Spinal cord (tissue), 10 donors: ENCODE measurements around the gene ONECUT1. TPM values are rescaled to one million over a fixed set of nuclear protein-coding genes. Genes with fewer than 3 reads are reported as not detected.

Source experiments
- DNase-seq, 6 donors: peaks; one replicate each; pipeline versions ENCODE4 v3.0.0 to v3.0.0-alpha.2; 2013 to 2015; ENCODE audit warnings: low spot score in 6 of 6, low read depth in 4 of 6
- H3K27ac ChIP-seq: one replicate; pipeline ENCODE4 v1.5.1; 2013; ENCODE audit warnings: low read depth, low read length, control low read depth
- H3K27me3 ChIP-seq: one replicate; pipeline ENCODE4 v1.6.1; 2013; ENCODE audit warnings: low read length; ENCODE audit not compliant: control insufficient read depth, insufficient read depth
- H3K36me3 ChIP-seq: one replicate; pipeline ENCODE4 v1.6.1; 2013; ENCODE audit warnings: low read length; ENCODE audit not compliant: control insufficient read depth, insufficient read depth
- H3K4me1 ChIP-seq: one replicate; pipeline ENCODE4 v1.6.1; 2013; ENCODE audit warnings: low read length; ENCODE audit not compliant: control insufficient read depth, insufficient read depth
- H3K4me3 ChIP-seq: one replicate; pipeline ENCODE4 v1.5.1; 2013; ENCODE audit warnings: low read depth, low read length, control low read depth
- H3K9me3 ChIP-seq: one replicate; pipeline ENCODE4 v1.6.1; 2013; ENCODE audit warnings: low read length; ENCODE audit not compliant: control insufficient read depth, insufficient read depth
- WGBS: methylation state at CpG from one replicate; pipeline ENCODE4 v1.1.5; 2013; ENCODE audit warnings: missing lambda C conversion rate; ENCODE audit not compliant: insufficient coverage; 5-methylcytosine and 5-hydroxymethylcytosine counted together
- polyA plus RNA-seq, 2 donors: library from polyadenylated mRNA; unstranded; fragments of 120-200 nt; gene quantifications; one replicate each; pipeline ENCODE4 v1.2.1, GENCODE V29; 2013; ENCODE audit not compliant: insufficient read length in 2 of 2
- total RNA-seq, 2 donors: library from RNA; depleted of rRNA in 1 of 2; stranded (reverse); fragments of 120-200 nt in 1 of 2; fragments of >200 nt in 1 of 2; gene quantifications; one replicate each; pipeline versions ENCODE4 v1.2.3 to v1.2.4, GENCODE V29; 2013 to 2014
- donor health status: healthy.

Gene ONECUT1
- total and polyA plus RNA-seq, 4 donors: 1.1 to 3.6 (median 1.2) TPM

DNA sequence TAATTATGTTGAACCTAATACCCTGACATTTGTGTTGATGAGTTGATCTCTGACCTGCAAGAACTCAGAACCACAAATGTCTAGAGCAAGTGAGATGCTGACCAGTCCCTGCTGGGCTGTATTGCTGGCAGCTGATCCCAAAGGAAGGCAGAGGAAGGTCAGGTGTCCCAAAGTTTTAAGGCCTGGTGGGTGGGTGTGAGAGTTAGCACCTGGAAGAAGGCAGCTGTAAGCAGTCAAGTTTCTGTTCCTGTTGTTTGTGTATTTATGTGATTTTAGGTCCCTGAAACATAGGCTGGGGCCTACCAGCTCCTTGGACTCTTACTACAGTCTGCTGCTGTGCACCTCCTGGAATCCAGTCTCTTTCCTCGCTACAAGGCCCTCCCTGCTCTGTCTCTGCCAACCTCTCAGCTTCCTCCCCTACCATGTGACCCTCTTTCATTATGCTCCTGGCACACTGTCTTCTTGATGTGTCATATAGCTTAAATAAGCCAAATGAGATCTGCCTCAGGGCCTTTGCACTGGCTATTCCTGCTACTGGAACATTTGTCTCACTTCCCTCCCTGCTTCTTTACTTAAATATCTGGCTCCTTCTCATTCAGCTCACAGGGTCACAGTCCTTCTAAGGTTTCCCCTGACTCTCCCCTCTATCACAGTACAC is 80.0 kb downstream of the ONECUT1 start:
- DNase-seq: no peak

DNA sequence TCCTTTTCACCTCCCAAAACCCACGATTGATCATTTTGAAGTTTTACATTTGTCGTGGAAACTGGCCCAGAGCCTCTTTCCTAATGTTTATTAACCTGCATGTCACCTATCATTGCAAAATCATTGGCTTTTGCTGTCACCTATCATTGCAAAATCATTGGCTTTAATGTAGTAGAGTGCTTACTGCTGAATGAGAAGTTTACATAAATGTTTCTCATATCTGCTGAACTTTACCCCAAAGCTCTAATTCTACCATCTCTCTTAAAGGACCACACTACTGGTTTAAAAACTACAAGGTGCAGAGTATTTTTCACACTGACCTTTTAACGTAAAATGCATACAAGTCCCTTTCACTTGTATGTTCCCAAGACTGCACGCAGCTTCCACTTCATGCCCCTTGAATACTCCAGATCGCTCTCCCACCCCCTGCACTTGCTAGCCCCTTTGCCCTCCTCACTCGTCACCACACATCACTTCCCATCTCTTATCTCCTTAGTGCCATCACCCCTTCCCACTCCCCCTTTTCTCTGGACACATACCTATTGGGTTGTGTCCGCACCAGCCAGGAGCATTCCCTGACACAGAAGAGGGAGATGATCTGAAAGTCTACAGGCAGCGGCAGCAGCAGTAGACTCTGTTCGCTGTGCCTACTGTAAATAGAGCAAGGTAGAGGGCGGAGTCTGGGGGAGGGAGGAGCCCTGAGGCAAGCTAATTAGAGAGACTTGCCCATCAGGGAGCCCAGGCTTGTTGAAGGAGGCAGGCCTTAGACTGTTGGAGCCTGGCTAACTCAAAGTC is 80.8 kb downstream of the ONECUT1 start:
- H3K9me3 ChIP-seq: no peaks in the 10 kb centered on the region
- no peaks in the 10 kb centered on the region for H3K27me3 ChIP-seq
- H3K4me1 ChIP-seq: no peaks in the 10 kb centered on the region
- no peaks in the 10 kb centered on the region for H3K36me3 ChIP-seq
- 42% methylated on average over 9 of the region's 10 CpGs for WGBS
- H3K27ac ChIP-seq: no peak overlapping the region
- H3K4me3 ChIP-seq: no peak overlapping the region
- DNase-seq: peak in 1 of 6 donors; percentile 53

More for the DNA sequence above, 80.0 kb downstream of the ONECUT1 start:
- no peaks in the 10 kb centered on the region for H3K4me1 ChIP-seq
- no peak overlapping the region for H3K27ac ChIP-seq
- no peaks in the 10 kb centered on the region for H3K9me3 ChIP-seq
- 100% methylated on average over 1 of the region's 1 CpG for WGBS
- no peak overlapping the region for H3K4me3 ChIP-seq
- H3K36me3 ChIP-seq: no peaks in the 10 kb centered on the region
- H3K27me3 ChIP-seq: no peaks in the 10 kb centered on the region

Other genes with a start within 250 kb of the ONECUT1 start
- 100 to 1,000 TPM; 156 to 285 TPM for gene ARPP19, start 221.3 kb downstream of the ONECUT1 start, total RNA-seq
- 100 to 1,000 TPM; 167 to 191 TPM for gene ARPP19, start 221.3 kb downstream of the ONECUT1 start, polyA plus RNA-seq
- gene ATOSA, start 110.9 kb downstream of the ONECUT1 start, total RNA-seq: 10 to 100 TPM; 37.4 to 86.8 TPM
- 10 to 100 TPM; 46.3 to 51.1 TPM for gene ATOSA, start 110.9 kb downstream of the ONECUT1 start, polyA plus RNA-seq